NCI-H446 treated with DMSO at 0.1 percent for 48 hours (cell line): Measurements from ENCODE around the gene PRCD.

ENCODE experiments used
- DNase-seq: peaks from one replicate; lab custom pipeline; 2025; lab: John Stamatoyannopoulos, UW

PRCD gene

DNA sequence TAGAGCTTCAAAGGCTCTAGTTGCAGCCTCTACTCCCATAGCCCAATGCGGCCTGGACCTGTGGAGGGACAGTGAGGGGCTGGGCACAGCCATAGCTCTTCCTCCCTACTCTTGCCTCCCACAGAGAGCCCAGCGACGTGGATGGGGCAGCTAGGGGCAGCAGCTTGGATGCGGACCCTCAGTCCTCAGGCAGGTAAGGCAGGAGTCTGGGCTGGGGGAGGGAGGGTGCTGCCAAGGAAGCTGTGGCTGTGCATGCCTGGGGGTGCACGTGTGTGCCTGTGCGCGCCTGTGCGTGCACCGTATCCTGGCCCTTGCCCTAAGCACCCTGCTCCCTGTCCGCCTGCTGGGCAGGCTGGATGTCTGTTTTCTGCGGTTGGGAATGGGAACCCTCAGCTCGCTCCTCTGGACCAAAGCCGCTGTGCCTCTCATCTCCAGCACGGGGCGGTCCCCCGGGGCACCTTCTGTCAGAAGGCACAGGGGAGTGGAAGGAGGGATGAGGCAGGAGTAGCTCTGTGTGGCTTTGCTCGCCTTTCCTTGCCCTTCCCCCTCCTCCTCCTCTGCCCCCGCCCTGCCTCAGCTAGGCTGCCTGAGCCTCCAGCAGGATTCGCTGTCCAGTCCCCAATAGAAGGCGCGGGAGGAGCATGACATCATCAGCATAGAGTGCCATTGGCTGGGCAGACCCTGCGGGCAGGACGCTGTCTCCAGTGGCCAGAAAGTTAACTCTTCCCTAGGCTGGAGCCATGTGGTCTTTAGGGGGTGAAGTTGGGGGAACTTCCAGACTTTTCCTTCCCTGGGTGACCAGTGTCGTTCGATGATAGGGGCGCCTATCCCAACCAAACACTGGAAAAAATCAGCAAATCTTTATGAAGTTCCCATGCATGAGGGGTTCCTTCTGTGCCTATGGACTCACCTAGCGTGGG is 797 bp downstream of the PRCD start:
- no peak for DNase-seq

DNA sequence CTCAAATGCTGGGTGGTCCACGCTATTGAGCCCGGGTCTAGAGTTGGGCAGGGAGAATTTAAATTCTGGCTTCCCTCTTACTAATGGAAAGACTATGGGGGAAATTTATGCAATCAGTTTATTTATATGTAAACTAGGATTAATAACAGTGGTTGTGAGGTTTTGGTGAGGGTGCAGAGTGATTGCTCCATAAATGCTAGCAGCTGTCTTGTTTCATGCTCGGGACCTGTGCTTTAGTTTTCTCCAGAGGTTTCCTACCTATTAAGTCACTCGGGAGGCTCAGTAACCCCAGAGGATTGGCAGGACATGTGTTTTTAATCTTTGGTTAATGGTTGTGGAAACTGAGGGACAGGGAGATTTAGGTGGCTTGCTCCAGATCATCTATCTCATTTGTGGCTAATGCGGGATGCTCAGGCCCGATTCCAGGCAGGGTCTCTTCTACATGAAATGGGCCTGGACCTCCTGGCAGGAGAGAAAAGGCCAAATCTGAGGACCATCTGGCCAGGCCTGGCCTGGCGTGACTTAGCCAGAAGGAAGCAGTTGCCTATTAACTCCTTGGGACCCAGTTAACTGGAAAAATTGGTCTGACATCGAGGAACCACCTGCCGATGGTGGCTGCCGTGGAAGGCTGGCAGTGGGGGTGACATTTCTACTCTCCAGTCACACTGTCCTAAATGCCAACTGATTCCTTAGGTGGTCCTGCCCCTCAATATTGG is 2.1 kb downstream of the PRCD start:
- no peak for DNase-seq

DNA sequence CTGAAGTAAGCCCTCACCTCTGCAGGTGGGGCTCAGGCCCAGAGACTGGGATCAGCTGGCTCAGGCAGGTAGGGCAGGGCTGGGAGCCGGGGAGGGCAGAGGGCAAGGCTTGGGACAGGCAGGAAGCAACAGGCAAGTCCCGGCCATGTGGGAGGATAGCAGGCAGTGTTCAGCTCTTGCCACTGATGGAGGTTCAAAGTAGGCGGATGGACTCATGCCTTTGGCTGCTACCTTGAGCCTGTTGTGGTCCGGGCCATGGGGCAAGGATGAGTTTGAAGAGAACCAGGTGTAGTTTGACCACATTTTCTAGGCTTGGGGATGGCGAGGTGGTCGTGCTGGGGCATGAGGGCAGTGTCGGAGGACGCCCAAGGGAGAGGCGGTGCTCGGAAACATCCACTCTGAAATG is 2.7 kb downstream of the PRCD start:
- DNase-seq, result no peak

DNA sequence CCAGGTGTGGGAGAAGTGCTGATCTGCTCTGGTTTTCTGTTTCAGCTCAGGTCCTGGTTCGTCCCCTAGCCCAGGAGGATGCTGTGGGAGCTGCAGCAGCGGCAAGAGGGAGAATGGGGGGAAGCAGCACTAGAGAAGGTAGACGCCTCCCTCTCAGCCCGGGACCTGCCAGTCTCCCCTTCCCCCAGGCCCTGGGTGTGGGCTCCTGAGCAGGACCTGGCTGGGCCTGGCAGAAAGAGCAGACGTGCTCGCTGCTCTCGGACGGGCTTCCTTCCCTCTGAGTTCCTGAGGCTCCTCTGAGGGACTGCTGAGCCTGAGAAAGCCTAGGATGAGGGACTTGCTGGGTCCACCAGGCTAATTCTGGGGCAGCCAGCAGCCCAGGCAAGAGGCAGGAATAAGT is 3.1 kb downstream of the PRCD start:
- DNase-seq, result no peak

DNA sequence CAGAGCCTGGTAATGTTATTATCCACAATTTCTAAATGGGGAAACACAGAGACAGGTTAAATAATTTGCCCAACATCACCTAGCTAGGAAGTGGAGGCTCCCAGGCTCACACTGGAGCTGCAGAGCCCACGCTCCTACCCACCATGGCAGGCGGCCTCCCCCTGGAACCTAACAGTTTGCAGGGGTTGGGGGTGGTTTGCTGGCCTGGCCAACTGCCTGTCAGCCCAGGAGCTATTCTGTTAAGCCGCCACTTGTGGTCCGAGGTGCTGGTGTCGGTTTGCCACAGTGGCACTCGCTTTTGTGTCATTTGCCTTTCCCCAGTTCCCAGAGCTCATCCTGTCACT is 3.6 kb downstream of the PRCD start:
- DNase-seq, result no peak

DNA sequence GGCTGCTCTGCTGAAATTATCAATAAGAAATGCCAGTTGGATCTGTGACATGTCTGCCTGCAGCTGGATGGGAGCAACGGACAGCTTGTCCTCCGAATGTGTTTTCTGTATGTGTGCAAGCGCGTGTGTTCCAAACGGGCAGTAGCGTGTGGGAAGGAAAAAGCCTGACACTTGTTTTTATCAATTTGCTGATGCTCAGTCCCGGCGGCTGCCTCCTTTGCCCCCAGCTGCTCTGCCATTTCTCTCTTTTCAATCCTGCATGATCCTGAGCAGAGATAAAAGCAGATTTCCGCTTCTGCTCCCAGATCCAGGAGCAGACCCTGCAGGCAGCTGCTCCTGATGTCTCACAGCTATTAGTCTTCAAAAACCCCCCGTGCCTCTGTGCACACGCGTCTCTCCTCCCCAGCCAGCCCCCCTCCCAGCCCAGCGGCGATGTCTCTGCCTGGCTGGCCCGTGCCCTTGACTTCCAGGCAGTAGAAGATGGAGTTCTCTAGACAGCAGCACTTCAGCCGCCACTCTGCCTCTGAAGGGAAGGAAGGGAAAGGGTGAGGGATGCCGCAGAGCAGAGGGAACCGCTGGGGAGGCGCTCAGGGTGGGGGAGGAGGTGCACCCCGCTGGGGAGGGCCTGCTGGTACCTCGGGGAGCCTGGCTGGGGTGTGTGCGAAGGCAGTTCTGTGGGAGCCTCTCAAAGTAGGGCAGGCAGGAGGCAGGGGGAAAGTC is 4.1 kb downstream of the PRCD start:
- no peak for DNase-seq

DNA sequence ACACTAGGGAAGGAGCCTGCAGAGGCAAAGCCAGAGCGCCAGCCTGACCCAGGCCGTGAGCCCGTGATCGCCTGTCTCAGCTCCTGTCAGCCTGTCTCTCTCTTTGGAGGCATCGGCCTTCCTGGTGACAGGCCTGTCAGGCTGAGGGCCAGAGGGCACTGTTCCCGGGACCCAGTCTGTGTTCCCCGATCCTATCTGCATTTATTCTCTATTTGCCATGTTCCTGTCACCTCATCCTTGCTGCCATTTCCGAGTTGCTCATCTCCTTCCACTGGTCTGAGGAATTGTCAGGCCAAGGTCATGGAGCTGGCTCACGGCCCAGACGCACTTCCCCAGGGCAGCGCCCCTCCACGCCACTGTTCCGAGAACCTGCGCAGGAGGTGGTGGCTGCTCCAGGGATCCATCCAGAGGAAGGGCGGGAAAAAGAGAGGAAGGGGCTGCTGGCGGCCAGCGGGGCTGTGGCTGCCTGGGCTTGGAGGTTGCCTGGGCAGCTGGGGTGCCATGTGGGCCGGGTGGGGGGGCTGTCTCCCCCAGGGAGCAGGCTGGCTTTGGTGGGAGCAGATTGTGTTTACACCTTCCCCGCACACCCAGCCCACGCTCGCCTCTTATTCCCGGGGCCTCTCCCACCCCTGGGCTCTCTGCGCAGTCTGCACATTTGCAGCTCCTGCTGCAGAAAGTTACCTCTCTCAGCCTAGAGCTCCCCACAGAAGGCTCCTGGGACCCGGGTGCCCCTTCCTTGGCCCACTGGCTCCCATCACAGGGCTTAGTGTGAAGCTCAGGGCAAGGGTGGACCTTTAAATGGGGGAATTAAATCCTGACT is 4.9 kb downstream of the PRCD start:
- no peak for DNase-seq

DNA sequence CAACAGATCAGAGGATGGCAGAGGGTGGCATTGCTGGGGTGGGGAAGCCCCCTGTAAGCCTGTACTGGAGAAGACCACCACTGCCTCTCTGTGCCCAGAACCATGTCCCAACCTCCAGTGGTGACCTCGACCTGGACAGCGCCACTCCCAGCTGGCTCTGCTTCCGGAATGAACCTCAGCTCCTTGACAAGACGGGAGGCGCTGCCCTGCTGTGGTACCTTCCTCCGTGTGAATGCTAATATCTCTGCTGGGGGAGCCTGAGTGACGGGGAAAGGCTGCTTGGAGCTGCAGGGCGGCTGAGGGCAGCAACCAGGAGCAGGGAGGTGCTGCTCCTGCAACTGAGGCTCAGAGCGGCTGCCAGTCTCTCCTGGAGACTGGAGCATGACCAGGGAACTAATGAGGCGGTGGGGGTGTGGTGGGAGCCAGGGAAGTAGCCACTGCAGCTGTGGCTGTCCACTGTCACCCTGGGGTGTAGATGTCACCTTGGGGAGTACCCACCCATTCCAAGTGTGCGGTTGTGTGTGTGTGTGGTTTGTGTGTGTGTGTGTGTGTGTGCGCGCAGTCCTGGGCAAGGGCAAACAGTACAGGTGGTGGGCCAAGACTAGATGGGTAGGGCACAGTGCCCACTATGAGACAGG is 6.2 kb downstream of the PRCD start:
- no peak for DNase-seq

DNA sequence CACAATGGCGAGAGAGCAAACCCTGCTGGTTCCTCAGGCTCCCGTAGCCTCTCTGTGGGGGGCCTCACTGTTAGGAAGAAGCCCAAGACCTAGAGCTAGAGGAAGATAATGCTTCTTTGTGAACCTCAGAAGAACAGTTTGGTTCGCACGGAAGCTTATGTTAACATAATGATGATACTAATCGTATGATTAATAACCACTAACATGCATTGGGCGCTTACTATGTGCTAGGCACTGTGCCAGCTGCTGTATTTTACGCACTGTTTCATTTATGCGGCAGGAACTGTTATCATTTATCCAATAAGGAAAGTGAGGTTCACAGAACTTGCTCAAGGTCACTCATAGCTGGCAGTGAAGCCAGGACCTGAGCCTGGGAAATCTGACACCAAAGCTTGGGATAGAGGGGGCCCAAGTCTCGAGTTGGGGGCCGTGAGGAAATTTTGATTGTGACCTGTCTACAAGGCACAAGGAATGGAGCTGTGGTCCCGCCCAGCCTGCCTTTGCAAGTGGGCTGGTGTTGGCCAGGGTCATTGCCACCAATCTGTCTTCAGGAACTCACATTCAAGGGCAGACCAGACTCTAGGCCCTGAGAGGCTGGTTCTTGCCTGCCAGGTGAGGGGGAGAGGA is 6.8 kb downstream of the PRCD start:
- peak; percentile 57 for DNase-seq

DNA sequence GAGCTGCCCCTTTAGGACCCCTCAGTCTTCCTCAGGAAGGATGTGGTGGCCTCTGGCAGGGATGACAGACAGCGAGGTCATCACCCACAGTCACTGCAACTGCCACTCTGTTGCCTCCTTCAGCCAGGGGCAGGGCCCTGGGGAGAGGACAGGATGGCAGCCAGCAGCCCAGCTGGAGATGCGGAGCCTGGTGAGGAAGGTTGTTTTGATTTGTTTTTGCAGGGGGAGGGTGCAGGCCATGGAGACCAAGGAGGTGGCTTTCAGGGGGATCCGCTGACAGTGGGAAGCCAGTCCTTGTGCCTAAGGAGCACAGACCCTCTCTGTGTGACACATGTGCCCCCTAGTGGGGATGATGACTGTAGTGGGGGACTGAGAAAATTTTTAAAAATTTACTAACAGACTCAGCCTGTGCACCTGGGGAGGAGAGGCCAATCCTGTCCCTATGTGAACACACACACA is 7.4 kb downstream of the PRCD start:
- no peak for DNase-seq

DNA sequence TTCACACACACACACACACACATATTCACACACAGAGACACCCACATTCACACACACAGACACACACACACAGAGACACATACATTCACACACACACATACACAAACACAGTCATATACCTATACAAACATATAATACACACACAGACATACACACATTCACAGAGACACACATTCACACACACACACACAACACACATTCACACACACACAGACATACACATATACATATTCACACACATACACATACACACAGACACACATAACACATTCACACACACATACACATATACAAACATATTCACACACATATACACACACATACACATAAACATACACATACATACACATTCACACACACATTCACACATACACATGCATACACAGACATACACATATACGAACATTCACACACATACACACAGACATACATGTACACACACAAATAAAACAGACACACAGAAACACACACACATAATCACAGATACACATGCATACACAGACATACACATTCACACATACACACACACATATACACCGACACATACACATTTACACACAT is 7.9 kb downstream of the PRCD start:
- no peak for DNase-seq

DNA sequence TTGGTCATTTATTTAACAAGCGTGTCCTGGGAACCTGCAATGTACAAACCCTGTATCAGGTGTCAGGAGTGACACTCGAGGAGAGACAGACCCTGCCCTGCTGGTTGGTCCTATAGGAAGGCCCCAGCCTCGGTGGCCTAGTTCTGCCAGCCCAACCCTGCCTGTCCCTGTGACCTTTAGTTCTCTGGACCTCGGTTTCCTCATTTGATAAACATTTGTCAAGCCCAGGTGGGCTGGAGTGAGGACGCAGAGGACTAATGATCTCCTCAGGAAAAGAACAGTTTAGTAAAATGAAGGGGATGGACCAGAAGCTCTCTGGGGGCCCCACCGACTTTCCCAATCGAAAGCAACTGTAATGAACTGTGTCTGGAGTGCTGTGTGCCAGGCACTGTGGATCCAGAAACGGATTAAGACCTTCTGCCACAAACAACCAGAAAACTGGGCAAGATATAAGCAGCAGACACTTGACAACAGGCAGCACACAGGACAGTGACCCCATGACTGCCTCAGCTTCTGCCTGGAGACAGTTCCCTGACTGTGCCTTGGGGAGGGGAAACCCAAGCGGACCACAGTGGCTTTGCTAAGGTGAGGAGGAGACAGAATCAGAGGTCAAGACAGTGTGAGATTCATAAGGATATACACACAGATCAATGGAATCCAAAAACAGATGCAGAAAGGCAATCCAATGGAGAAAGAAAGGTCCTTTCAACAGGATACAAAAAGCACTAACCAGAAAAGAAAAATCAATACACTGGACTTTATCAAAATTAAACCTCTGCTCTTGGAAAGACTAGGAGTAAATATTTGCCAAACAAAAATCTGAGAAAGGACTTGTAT is 8.8 kb downstream of the PRCD start:
- no peak for DNase-seq

DNA sequence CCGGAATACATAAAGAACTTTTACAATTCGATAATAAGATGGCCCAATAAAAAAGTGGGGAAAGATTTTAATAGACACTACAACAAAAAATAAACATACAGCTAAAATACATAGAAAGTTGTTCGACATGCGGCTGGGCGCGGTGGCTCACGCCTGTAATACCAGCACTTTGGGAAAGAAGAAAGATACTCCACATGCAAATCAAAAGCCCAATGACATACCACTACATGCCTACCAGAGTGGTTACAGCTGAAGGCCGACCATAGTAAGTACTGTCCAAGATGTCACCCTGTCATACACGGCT is 9.3 kb downstream of the PRCD start:
- DNase-seq, result no peak

DNA sequence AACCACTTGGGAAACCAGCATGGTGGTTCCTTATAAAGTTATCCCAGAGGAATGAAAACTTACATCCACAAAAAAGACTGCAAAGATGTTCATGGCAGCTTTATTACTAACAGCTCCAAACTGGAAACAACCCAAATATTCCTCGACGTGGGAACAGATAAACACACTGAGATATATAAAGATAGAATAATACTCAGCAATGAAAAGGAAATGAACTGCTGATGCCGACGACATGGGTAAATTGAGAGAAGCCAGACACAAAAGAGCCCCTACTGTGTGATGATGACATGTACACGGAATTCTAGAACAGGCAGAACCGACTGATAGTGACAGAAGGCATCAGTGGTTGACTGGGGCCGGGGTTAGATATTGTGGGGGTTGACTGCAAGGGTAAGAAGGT is 9.7 kb downstream of the PRCD start:
- no peak for DNase-seq

DNA sequence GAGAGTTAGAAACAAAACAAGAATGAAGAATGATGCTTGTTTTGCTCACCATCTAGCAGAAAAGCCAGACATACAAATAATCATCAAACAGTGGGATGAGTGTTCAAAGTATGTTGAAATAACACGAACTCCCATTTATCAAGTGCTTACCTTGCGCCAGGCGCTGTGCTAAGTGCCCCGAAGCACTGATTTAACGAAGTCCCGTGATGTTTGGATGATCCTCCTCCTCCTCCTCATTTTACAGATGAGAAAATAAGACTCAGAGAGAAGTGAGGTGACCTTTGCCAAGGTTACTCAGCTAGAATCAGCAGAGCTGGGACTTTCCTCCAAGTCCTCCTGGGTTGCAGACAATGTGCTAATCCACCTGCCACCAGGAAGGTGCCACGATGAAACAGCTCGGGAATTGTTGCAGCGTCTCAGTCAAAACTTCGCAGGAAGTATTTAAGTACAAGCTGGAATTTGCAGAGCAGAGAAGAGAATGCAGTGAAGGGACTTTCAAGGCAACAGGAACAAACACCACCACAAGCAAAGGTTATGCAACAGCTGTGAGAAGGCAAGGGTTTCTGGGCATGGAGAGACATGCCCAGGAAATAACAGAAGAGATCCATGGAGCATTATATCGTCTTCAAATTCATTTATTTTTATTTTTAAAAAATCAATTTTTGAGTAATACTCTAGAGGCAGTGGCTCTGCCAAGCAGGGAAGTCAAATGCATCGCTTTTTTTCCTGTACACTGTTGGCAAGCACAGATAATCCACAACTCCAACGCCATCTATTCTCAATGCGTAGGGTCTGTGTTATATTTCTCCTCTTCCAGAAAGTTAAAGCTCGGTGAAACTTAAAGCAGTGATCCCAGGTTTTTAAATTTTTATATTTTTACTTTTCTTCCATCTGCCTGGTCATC is 11.1 kb downstream of the PRCD start:
- no peak for DNase-seq

DNA sequence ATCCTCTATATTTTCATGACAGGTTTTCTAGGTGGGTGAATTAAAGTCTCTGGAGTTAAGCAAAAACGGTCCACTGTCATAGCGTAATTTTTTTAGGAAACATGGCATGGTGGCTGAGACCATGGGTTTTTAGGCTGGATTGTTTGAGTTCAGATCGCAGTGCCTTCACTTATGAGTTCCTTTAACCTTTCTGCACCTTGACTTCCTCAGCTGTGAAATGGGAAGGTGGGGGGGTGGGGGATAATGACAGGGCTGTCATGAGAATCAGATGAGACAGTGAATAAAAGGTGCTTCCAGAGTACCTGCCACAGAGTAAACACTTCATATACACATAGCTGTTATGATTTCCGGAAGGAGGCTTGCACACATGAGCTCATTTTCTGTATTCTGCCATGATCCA is 11.8 kb downstream of the PRCD start:
- DNase-seq, result no peak

DNA sequence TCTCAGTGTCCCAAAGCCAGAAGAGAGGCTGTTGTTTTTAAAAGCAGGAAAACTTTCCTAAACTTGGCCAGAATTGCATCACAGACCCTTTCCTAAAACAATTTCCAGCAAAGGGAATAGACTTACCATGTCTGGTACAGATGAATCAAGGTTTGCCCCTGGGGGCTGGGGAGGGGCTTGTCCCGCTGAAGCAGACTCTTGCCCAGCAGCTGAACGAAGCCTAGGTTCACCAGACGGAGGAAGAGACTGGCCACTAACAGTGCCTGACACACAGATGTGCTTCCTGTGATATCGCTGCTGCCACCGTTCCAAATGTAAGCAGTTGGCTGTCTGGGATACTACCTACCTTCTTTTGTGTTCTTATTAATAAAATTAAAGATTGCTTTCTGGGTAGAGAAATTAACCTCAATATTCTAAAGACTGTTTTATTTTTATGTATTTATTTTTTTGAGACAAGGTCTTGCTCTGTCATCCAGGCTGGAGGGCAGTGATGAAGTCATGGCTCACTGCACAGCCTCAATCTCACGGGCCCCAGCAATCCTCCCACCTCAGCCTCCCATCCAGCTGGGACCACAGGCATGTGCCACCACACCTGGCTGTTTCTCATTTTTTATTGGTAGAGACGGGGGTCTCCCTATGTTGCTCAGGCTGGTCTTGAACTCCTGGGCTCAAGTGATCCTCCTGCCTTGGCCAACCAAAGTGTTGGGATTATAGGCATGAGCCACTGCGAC is 13.5 kb downstream of the PRCD start:
- no peak for DNase-seq

DNA sequence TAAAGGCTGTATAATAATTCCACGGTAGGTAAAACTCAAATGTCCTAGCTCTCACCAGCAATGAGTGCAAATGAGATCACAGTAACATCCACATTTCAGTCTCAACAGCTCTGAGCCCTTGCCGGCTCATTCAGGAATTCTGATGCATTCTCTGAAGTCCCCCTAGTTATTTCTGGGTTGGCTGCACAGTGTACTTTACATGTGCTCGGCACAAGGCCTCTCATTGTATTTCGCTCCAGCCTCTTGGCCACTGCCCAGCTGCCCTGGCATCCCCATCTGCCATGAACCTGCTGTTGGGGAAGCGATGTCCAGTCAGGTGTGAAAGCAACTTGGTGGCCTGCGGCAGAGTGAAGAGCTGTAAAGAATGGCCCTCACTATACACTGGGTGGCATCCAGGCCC is 14.3 kb downstream of the PRCD start:
- DNase-seq, result peak; percentile 70
